Measurements from ENCODE around the gene DUSP16.

GRCh38 chr12:12541782-12542181 lies 20.9 kb downstream of the DUSP16 start:
- no peak for TF ChIP-seq ESRRA (IDR thresholded peaks at IDR 0.05; ENCODE audit: borderline replicate concordance, low read length)
- TF ChIP-seq CHD4 (IDR thresholded peaks at IDR 0.05; ENCODE audit: borderline replicate concordance): no peak
- no peak for TF ChIP-seq E2F6 (IDR thresholded peaks at IDR 0.05; ENCODE audit: borderline replicate concordance, low read depth)
- TF ChIP-seq, protein P1, sequence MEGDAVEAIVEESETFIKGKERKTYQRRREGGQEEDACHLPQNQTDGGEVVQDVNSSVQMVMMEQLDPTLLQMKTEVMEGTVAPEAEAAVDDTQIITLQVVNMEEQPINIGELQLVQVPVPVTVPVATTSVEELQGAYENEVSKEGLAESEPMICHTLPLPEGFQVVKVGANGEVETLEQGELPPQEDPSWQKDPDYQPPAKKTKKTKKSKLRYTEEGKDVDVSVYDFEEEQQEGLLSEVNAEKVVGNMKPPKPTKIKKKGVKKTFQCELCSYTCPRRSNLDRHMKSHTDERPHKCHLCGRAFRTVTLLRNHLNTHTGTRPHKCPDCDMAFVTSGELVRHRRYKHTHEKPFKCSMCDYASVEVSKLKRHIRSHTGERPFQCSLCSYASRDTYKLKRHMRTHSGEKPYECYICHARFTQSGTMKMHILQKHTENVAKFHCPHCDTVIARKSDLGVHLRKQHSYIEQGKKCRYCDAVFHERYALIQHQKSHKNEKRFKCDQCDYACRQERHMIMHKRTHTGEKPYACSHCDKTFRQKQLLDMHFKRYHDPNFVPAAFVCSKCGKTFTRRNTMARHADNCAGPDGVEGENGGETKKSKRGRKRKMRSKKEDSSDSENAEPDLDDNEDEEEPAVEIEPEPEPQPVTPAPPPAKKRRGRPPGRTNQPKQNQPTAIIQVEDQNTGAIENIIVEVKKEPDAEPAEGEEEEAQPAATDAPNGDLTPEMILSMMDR (IDR thresholded peaks at IDR 0.05): no peak

Measured in A549 (cell line).